IPS-11a (cell line): Measurements from ENCODE around the gene NUSAP1.
"Not testable (repeated sequence)": the region's sequence is repeated elsewhere in the genome, so short reads cannot be mapped to it uniquely, and the experiment has no call there.

ENCODE experiments used
- H3K4me3 ChIP-seq: one replicate; pipeline ENCODE4 v1.5.1; 2013; ENCODE audit warnings: low read depth, low read length, control low read depth

NUSAP1 gene

GRCh38 chr15:41333026-41333562 is 413 bp downstream of the NUSAP1 start:
- H3K4me3 ChIP-seq: peak overlapping the region; percentile 86

GRCh38 chr15:41334293-41335120 is 1.8 kb downstream of the NUSAP1 start:
- peak overlapping the region; percentile 27 for H3K4me3 ChIP-seq

GRCh38 chr15:41336549-41336948 is 3.9 kb downstream of the NUSAP1 start:
- no peak overlapping the region for H3K4me3 ChIP-seq

GRCh38 chr15:41337047-41337446 is 4.4 kb downstream of the NUSAP1 start:
- no peak overlapping the region for H3K4me3 ChIP-seq

GRCh38 chr15:41337631-41338522 is 5.2 kb downstream of the NUSAP1 start:
- no peak overlapping the region for H3K4me3 ChIP-seq

GRCh38 chr15:41340189-41340695 is 7.6 kb downstream of the NUSAP1 start:
- H3K4me3 ChIP-seq: no peak overlapping the region

GRCh38 chr15:41341519-41341918 is 8.8 kb downstream of the NUSAP1 start:
- no peak overlapping the region for H3K4me3 ChIP-seq

GRCh38 chr15:41347236-41347635 is 14.6 kb downstream of the NUSAP1 start:
- H3K4me3 ChIP-seq: no peak overlapping the region

- H3K4me3 ChIP-seq: no peak overlapping the region
Observed at GRCh38 chr15:41350057-41350717, 17.5 kb downstream of the NUSAP1 start.

GRCh38 chr15:41354371-41354770 is 21.7 kb downstream of the NUSAP1 start:
- no peak overlapping the region for H3K4me3 ChIP-seq

- H3K4me3 ChIP-seq: no peak overlapping the region
Observed at GRCh38 chr15:41367418-41367817, 34.7 kb downstream of the NUSAP1 start.

GRCh38 chr15:41377978-41378377 is 45.3 kb downstream of the NUSAP1 start:
- H3K4me3 ChIP-seq: no peak overlapping the region

- not testable (repeated sequence) for H3K4me3 ChIP-seq
Observed at GRCh38 chr15:41383974-41384749, 51.5 kb downstream of the NUSAP1 start.

- H3K4me3 ChIP-seq: no peak overlapping the region
Observed at GRCh38 chr15:41387646-41388045, 55.0 kb downstream of the NUSAP1 start.

GRCh38 chr15:41392659-41393058 is 60.0 kb downstream of the NUSAP1 start:
- H3K4me3 ChIP-seq: no peak overlapping the region

- no peak overlapping the region for H3K4me3 ChIP-seq
Observed at GRCh38 chr15:41394924-41395323, 62.2 kb downstream of the NUSAP1 start.

GRCh38 chr15:41396111-41396510 is 63.4 kb downstream of the NUSAP1 start:
- H3K4me3 ChIP-seq: no peak overlapping the region

- H3K4me3 ChIP-seq: peak overlapping the region; percentile 75
Observed at GRCh38 chr15:41401904-41402267, 69.2 kb downstream of the NUSAP1 start.

GRCh38 chr15:41407341-41407740 is 74.7 kb downstream of the NUSAP1 start:
- no peak overlapping the region for H3K4me3 ChIP-seq

GRCh38 chr15:41408234-41408641 is 75.6 kb downstream of the NUSAP1 start:
- H3K4me3 ChIP-seq: no peak overlapping the region
